ENCODE results near the gene PIP5K1C.

PIP5K1C gene

DNA sequence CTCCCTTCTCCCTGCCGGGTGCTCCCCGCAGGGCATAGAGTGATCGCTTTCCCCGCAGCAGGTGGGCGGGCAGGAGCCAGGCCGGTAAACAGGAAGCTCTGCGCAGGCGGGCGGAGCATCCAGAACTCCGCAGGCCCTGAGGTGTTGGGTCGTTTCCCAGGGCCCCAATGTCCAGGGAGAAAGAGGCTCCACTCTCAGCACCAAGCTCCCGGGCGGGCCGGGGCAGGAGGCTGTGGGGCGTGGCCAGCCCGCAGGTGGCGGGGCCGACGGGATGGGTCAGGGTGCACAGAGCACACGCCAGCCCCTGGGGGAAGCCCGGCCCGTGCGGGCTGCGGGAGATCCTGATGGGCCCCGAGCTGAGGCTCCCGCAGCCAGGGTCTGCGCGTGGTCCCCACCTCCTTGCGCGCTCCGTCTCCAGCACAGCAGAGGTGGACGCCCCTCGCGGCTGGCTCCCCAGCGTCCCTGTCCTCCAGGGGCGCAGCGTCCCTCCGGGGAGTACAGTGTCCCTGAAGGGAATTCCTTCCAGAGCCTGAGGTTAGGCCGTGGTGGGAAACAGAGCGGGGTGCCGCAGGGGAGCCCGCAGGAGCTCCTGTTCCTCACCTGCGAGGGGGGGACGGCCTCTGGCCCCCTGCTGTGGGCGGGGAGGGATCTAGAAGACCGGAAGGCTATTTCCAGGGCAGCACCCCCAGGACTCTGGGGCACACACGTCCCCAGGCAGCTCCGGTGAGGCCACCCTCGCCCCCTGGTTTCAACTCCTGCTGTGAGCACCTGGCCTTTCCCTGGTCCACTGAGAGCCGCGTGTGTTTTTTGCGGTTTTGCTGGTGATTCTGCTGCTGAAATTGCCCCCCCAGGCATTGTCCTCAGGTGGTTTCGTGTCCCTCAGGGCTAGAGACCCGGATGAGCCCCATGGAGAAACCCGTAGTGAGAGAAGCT is 12.2 kb downstream of the PIP5K1C start:
- Histone ChIP-seq H2BK15ac (ENCODE audit: low read depth, poor library complexity, severe bottlenecking) (no peak overlapping the region), H3K23ac (ENCODE audit: low read length in 2 of 2) (no peak overlapping the region), H2AK5ac (ENCODE audit: low read length, severe bottlenecking) (peak overlapping the region; percentile 86), H3K27me3 (ENCODE audit: control insufficient read depth in 1 of 2, insufficient read depth in 1 of 2, low read length in 2 of 2) (no peaks in the 10 kb centered on the region), H3K4me1 (ENCODE audit: control insufficient read depth, insufficient read depth, low read depth, low read length) (peaks cover 58% of the 10 kb centered on the region), H3K36me3 (ENCODE audit: control insufficient read depth in 1 of 2, insufficient read depth in 2 of 2, low read depth in 1 of 2, low read length in 2 of 2) (peaks cover 20 to 45% of the 10 kb centered on the region in 2 experiments), H3K27ac (ENCODE audit: low read length, poor library complexity, severe bottlenecking) (peak overlapping the region; percentile 60), H4K91ac (ENCODE audit: low read length) (peak overlapping the region; percentile 74), H2BK12ac (ENCODE audit: low read length in 2 of 2) (no peak overlapping the region), H3K9ac (ENCODE audit: low read length) (no peak overlapping the region), H3K79me1 (replicated peaks; ENCODE audit: low read length, poor library complexity, severe bottlenecking) (peaks cover 1% of the 10 kb centered on the region), H2BK5ac (ENCODE audit: low read depth, low read length, poor library complexity, severe bottlenecking) (peak overlapping the region; percentile 67), H3K4me3 (ENCODE audit: insufficient read depth in 1 of 2, low read depth in 1 of 2, low read length in 2 of 2) (peak overlapping the region in 1 of 2 experiments; percentile 11), H4K8ac (ENCODE audit: low read length) (peak overlapping the region; percentile 16), H2AFZ (ENCODE audit: low read depth, low read length) (no peak overlapping the region), H3K18ac (ENCODE audit: low read depth in 1 of 2, low read length in 2 of 2) (no peak overlapping the region), H3K4ac (ENCODE audit: low read depth in 1 of 2, low read length in 2 of 2) (no peak overlapping the region), H3K9me3 (ENCODE audit: control insufficient read depth, low read length) (peaks cover 5% of the 10 kb centered on the region), H2BK120ac (ENCODE audit: low read depth, low read length) (peak overlapping the region; percentile 24), H3K14ac (ENCODE audit: low read length in 2 of 2) (peak overlapping the region in 1 of 2 experiments; percentile 37), H3K4me2 (ENCODE audit: low read length, poor library complexity, severe bottlenecking) (peak overlapping the region; percentile 61)
- 48% methylated on average over 55 of the region's 55 CpGs for WGBS
- no peak for DNase-seq

GRCh38 chr19:3687393-3687773 is 12.9 kb downstream of the PIP5K1C start:
- H3K27me3 ChIP-seq (ENCODE audit: control insufficient read depth in 1 of 2, insufficient read depth in 1 of 2, low read length in 2 of 2): no peaks in the 10 kb centered on the region
- H3K4ac ChIP-seq (ENCODE audit: low read depth in 1 of 2, low read length in 2 of 2): no peak overlapping the region
- no peak overlapping the region for H2AFZ ChIP-seq (ENCODE audit: low read depth, low read length)
- H3K18ac ChIP-seq (ENCODE audit: low read depth in 1 of 2, low read length in 2 of 2): no peak overlapping the region
- H3K23ac ChIP-seq (ENCODE audit: low read length in 2 of 2): no peak overlapping the region
- peaks cover 1% of the 10 kb centered on the region for H3K79me1 ChIP-seq (replicated peaks; ENCODE audit: low read length, poor library complexity, severe bottlenecking)
- H3K4me2 ChIP-seq (ENCODE audit: low read length, poor library complexity, severe bottlenecking): peak overlapping the region; percentile 61
- H2BK15ac ChIP-seq (ENCODE audit: low read depth, poor library complexity, severe bottlenecking): no peak overlapping the region
- H3K14ac ChIP-seq (ENCODE audit: low read length in 2 of 2): peak overlapping the region in 1 of 2 experiments; percentile 99
- no peak overlapping the region for H2BK5ac ChIP-seq (ENCODE audit: low read depth, low read length, poor library complexity, severe bottlenecking)
- peak overlapping the region; percentile 1 for H3K27ac ChIP-seq (ENCODE audit: low read length, poor library complexity, severe bottlenecking)
- 78% methylated on average over 11 of the region's 12 CpGs for WGBS
- no peak overlapping the region for H3K9ac ChIP-seq (ENCODE audit: low read length)
- H4K91ac ChIP-seq (ENCODE audit: low read length): no peak overlapping the region
- peaks cover 5% of the 10 kb centered on the region for H3K9me3 ChIP-seq (ENCODE audit: control insufficient read depth, low read length)
- H2AK5ac ChIP-seq (ENCODE audit: low read length, severe bottlenecking): peak overlapping the region; percentile 5
- H2BK12ac ChIP-seq (ENCODE audit: low read length in 2 of 2): no peak overlapping the region
- H4K8ac ChIP-seq (ENCODE audit: low read length): no peak overlapping the region
- peaks cover 61% of the 10 kb centered on the region for H3K4me1 ChIP-seq (ENCODE audit: control insufficient read depth, insufficient read depth, low read depth, low read length)
- H3K4me3 ChIP-seq (ENCODE audit: insufficient read depth in 1 of 2, low read depth in 1 of 2, low read length in 2 of 2): no peak overlapping the region
- no peak for DNase-seq
- peaks cover 20 to 41% of the 10 kb centered on the region in 2 experiments for H3K36me3 ChIP-seq (ENCODE audit: control insufficient read depth in 1 of 2, insufficient read depth in 2 of 2, low read depth in 1 of 2, low read length in 2 of 2)
- no peak overlapping the region for H2BK120ac ChIP-seq (ENCODE audit: low read depth, low read length)

- Histone ChIP-seq H3K36me3 (ENCODE audit: control insufficient read depth in 1 of 2, insufficient read depth in 2 of 2, low read depth in 1 of 2, low read length in 2 of 2) (peaks cover 18 to 28% of the 10 kb centered on the region in 2 experiments), H3K79me1 (replicated peaks; ENCODE audit: low read length, poor library complexity, severe bottlenecking) (peaks cover 5% of the 10 kb centered on the region), H3K23ac (ENCODE audit: low read length in 2 of 2) (no peak overlapping the region), H4K91ac (ENCODE audit: low read length) (peak overlapping the region; percentile 57), H4K8ac (ENCODE audit: low read length) (no peak overlapping the region), H3K4me1 (ENCODE audit: control insufficient read depth, insufficient read depth, low read depth, low read length) (peaks cover 66% of the 10 kb centered on the region), H3K4me2 (ENCODE audit: low read length, poor library complexity, severe bottlenecking) (no peak overlapping the region), H2BK5ac (ENCODE audit: low read depth, low read length, poor library complexity, severe bottlenecking) (peak overlapping the region; percentile 25), H2BK12ac (ENCODE audit: low read length in 2 of 2) (peak overlapping the region in 1 of 2 experiments; percentile 64), H2BK15ac (ENCODE audit: low read depth, poor library complexity, severe bottlenecking) (no peak overlapping the region), H3K9me3 (ENCODE audit: control insufficient read depth, low read length) (peaks cover 5% of the 10 kb centered on the region), H3K27me3 (ENCODE audit: control insufficient read depth in 1 of 2, insufficient read depth in 1 of 2, low read length in 2 of 2) (no peaks in the 10 kb centered on the region), H2AFZ (ENCODE audit: low read depth, low read length) (no peak overlapping the region), H3K4me3 (ENCODE audit: insufficient read depth in 1 of 2, low read depth in 1 of 2, low read length in 2 of 2) (no peak overlapping the region), H3K4ac (ENCODE audit: low read depth in 1 of 2, low read length in 2 of 2) (peak overlapping the region in 1 of 2 experiments; percentile 42), H3K27ac (ENCODE audit: low read length, poor library complexity, severe bottlenecking) (peak overlapping the region; percentile 98), H3K14ac (ENCODE audit: low read length in 2 of 2) (no peak overlapping the region), H3K9ac (ENCODE audit: low read length) (no peak overlapping the region), H2AK5ac (ENCODE audit: low read length, severe bottlenecking) (peak overlapping the region; percentile 73), H2BK120ac (ENCODE audit: low read depth, low read length) (peak overlapping the region; percentile 24), H3K18ac (ENCODE audit: low read depth in 1 of 2, low read length in 2 of 2) (no peak overlapping the region)
- no peak for DNase-seq
- WGBS: 90% methylated on average over 7 of the region's 8 CpGs
Measured at GRCh38 chr19:3684817-3685410, 15.4 kb downstream of the PIP5K1C start.

All from mesenchymal stem cell (in vitro differentiated cells and primary cell).